Skeletal muscle tissue (tissue), 4 donors: ENCODE measurements around the gene SURF4. TPM values are rescaled to one million over a fixed set of nuclear protein-coding genes. Genes with fewer than 3 reads are reported as not detected.

Experiments
- H3K27ac ChIP-seq: one replicate; pipeline ENCODE4 v1.7.0; 2013; ENCODE audit warnings: mild to moderate bottlenecking, low read depth, low read length, inconsistent platforms
- H3K27me3 ChIP-seq, 3 donors: one replicate each; pipeline ENCODE4 v1.7.0; 2013; ENCODE audit warnings: low read length in 3 of 3; ENCODE audit not compliant: control insufficient read depth in 3 of 3, insufficient read depth in 3 of 3
- H3K36me3 ChIP-seq, 3 donors: one replicate each; pipeline ENCODE4 v1.7.0; 2013; ENCODE audit warnings: low read length in 3 of 3; ENCODE audit not compliant: control insufficient read depth in 3 of 3, insufficient read depth in 3 of 3
- H3K4me1 ChIP-seq, 3 donors: one replicate each; pipeline ENCODE4 v1.7.0; 2013; ENCODE audit warnings: low read length in 3 of 3, mild to moderate bottlenecking in 3 of 3; ENCODE audit not compliant: control insufficient read depth in 3 of 3, insufficient read depth in 3 of 3
- H3K4me3 ChIP-seq, 3 donors: one replicate each; pipeline ENCODE4 v1.7.0; 2013; ENCODE audit warnings: low read length in 3 of 3
- H3K9ac ChIP-seq, 3 donors: one replicate each; pipeline ENCODE4 v1.7.0; 2013; ENCODE audit warnings: low read length in 3 of 3, mild to moderate bottlenecking in 3 of 3, moderate library complexity in 2 of 3, low read depth in 1 of 3
- H3K9me3 ChIP-seq, 3 donors: one replicate each; pipeline ENCODE4 v1.7.0; 2013; ENCODE audit warnings: low read length in 3 of 3; ENCODE audit not compliant: control insufficient read depth in 3 of 3
- total RNA-seq: library from RNA; depleted of rRNA; stranded (reverse); fragments of >200 nt; gene quantifications from one replicate; pipeline ENCODE4 v1.2.3, GENCODE V29; 2014
- donor health status: Osteomylitis.

SURF4 gene
- total RNA-seq, 1 donor from 2014 or later, result 166 TPM

DNA sequence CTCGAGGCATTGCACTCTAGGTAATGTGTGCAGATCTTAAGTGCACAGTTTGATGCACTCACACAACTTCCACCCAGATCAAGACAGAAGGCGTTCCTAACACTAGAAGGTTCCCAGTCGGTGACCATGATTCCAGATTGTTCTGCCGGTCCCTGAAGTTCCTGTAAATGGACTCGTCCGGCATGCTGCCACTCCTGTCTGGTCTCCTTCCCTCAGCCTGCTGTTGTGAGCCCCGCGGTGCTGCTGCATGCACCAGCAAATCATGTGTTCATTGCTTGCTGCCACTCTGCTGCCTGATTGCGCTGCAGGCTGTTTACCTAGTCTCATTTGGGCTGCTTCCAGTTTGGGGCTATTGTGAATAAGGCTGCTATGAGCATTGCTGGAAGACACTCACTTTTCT, 11.8 kb upstream of the SURF4 start:
- Histone ChIP-seq H3K36me3 (no peaks in the 10 kb centered on the region), H3K9me3 (no peaks in the 10 kb centered on the region), H3K4me1 (no peaks in the 10 kb centered on the region), H3K4me3 (no peak overlapping the region), H3K27me3 (peaks cover 8 to 14% (median 13%) of the 10 kb centered on the region in 3 donors), H3K9ac (no peak overlapping the region), H3K27ac (no peak overlapping the region)

DNA sequence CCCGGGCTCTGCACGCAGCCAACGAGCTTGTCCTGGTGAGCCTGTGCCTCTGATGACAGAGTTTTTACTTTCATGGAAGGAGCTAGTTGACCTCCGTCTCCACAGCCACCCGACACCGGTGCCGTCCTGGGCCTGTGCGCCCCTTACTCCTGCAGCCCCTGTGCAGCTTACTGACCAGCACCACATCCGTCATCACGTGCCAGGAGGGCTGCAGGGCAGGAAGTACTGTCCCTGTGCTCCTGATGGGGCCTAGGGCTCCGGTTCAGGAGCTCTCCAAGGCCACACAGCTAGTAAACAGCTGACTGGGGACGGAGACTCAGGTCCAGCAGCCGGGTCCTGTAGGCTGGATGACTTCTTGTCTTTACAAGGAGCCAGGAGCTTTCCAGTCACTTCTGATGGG, 10.5 kb upstream of the SURF4 start:
- Histone ChIP-seq H3K4me1 (no peaks in the 10 kb centered on the region), H3K36me3 (no peaks in the 10 kb centered on the region)

DNA sequence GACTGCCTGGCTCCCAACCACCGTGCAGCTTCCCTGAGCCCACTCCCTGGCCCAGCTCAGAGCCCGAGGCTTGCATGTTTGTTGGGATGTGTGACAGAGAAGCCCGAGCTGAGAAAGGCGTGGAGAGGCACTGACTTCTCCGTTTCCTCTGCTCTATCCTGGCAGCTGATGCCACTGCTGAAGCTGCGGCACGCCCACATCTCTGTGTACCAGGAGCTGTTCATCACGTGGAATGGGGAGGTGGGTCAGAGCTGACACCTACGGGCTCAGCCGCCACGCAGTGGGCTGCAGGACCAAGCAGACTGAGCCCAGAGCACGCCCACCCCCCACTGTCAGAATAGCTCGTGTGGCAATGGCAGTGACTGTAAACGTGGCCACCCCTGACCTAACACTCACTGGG, 9.6 kb upstream of the SURF4 start:
- H3K4me1 ChIP-seq, result no peaks in the 10 kb centered on the region
- no peak overlapping the region for H3K27ac ChIP-seq
- no peaks in the 10 kb centered on the region for H3K36me3 ChIP-seq
- H3K4me3 ChIP-seq, result no peak overlapping the region
- H3K27me3 ChIP-seq, result peaks cover 8 to 10% (median 8%) of the 10 kb centered on the region in 3 donors
- H3K9me3 ChIP-seq, result no peaks in the 10 kb centered on the region
- H3K9ac ChIP-seq, result no peak overlapping the region

More for the DNA sequence above, 10.5 kb upstream of the SURF4 start:
- Histone ChIP-seq H3K27me3 (peaks cover 8 to 14% (median 13%) of the 10 kb centered on the region in 3 donors), H3K9ac (no peak overlapping the region), H3K9me3 (no peaks in the 10 kb centered on the region), H3K4me3 (no peak overlapping the region), H3K27ac (no peak overlapping the region)

DNA sequence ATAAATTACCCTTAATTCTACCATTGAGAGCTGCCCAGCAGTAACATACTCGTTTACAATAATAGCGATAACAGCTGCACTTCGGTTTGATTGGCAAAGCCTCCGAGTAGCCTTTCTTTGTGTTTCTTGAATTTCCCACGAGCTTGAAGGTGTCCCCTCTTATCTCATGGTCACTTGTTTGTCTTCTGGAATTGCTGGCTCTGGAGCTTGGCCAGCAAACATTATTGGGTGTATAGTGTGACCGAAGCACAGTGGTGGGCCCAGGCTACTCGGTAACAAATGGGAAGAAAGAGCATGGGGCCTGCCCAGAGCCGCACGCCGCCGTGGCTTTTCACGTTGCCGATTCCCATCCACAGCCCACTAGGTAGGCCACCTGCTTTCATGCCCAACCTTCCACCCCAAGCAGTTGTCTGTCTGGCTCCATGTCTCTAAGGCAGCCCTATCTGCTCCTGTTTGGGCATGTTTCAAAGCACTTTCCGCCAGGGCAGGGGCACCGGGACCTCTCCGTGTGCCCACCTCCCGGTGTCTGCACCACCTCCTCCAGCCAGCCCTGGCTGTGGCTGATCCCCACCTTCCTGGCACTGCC, 9.0 kb upstream of the SURF4 start:
- no peaks in the 10 kb centered on the region for H3K36me3 ChIP-seq
- H3K9me3 ChIP-seq, result no peaks in the 10 kb centered on the region
- H3K27me3 ChIP-seq, result peaks cover 1 to 7% (median 4%) of the 10 kb centered on the region in 3 donors
- no peaks in the 10 kb centered on the region for H3K4me1 ChIP-seq
- H3K4me3 ChIP-seq, result no peak overlapping the region
- H3K9ac ChIP-seq, result no peak overlapping the region
- no peak overlapping the region for H3K27ac ChIP-seq

DNA sequence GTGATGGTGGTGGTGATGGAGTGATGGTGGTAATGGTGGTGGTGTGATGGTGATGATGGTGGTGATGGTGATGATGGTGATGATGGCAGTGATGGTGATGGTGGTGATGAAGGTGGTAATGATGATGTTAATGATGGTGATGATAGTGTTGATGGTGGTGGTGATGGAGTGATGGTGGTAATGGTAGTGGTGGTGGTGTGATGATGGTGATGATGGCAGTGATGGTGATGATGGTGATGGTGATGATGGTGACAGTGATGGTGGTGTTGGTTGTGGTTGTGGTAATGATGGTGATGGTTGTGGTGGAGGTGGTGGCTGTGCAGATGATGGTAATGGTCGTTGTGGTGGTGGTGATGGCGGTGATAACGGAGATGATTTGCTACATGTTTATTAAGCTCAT, 7.6 kb upstream of the SURF4 start:
- no peak overlapping the region for H3K9ac ChIP-seq
- H3K9me3 ChIP-seq, result no peaks in the 10 kb centered on the region
- no peaks in the 10 kb centered on the region for H3K4me1 ChIP-seq
- H3K4me3 ChIP-seq, result no peak overlapping the region
- H3K36me3 ChIP-seq, result no peaks in the 10 kb centered on the region
- no peaks in the 10 kb centered on the region for H3K27me3 ChIP-seq
- H3K27ac ChIP-seq, result no peak overlapping the region

DNA sequence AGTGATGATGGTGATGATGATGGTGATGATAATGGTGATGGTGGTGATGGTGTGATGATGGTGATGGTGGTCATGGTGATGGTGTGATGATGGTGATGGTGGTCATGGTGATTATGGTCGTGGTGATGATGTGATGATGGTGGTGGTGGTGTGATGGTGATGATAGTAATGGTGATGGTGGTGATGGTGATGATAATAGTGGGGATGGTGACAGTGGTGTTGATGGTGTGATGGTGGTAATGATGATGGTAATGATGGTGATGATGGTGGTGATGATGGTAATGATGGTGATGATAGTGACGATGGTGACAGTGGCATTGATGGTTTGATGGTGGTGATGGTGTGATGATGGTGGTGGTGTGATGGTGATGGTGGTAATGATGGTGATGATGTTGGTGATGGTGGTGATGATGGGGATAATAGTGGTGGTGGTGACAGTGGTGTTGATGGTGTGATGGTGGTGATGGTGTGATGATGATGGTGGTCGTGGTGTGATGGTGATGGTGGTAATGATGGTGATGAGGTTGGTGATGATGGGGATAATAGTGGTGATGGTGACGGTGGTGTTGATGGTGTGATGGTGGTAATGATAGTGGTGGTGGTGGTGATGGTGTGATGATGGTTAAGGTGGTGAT, 6.8 kb upstream of the SURF4 start:
- H3K9ac ChIP-seq, result no peak overlapping the region
- H3K9me3 ChIP-seq, result no peaks in the 10 kb centered on the region
- H3K4me1 ChIP-seq, result no peaks in the 10 kb centered on the region
- H3K4me3 ChIP-seq, result no peak overlapping the region
- H3K27ac ChIP-seq, result no peak overlapping the region
- H3K27me3 ChIP-seq, result no peaks in the 10 kb centered on the region
- no peaks in the 10 kb centered on the region for H3K36me3 ChIP-seq

DNA sequence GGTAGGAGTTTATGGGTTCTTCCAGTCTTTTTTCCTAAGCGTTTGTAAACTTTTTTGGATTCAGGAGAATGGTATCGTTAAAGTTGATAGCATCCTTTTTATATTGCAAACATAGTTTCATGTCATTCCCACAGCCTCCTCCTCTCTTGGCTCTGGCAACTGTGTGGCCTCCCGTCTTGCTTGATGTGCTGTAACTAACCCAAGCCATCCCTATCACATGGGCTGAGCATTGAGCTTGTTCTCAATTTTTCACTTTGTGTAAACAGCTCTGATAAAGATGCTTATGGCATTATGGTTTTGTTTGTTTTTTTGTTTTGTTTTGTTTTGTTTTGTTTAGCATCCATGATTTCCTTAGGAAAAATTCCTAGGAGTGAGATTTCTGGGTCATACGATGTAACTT, 4.9 kb upstream of the SURF4 start:
- Histone ChIP-seq H3K4me1 (peaks cover 0 to 9% (median 5%) of the 10 kb centered on the region in 3 donors), H3K4me3 (no peak overlapping the region), H3K36me3 (no peaks in the 10 kb centered on the region), H3K9ac (no peak overlapping the region), H3K27ac (no peak overlapping the region), H3K27me3 (no peaks in the 10 kb centered on the region), H3K9me3 (no peaks in the 10 kb centered on the region)

DNA sequence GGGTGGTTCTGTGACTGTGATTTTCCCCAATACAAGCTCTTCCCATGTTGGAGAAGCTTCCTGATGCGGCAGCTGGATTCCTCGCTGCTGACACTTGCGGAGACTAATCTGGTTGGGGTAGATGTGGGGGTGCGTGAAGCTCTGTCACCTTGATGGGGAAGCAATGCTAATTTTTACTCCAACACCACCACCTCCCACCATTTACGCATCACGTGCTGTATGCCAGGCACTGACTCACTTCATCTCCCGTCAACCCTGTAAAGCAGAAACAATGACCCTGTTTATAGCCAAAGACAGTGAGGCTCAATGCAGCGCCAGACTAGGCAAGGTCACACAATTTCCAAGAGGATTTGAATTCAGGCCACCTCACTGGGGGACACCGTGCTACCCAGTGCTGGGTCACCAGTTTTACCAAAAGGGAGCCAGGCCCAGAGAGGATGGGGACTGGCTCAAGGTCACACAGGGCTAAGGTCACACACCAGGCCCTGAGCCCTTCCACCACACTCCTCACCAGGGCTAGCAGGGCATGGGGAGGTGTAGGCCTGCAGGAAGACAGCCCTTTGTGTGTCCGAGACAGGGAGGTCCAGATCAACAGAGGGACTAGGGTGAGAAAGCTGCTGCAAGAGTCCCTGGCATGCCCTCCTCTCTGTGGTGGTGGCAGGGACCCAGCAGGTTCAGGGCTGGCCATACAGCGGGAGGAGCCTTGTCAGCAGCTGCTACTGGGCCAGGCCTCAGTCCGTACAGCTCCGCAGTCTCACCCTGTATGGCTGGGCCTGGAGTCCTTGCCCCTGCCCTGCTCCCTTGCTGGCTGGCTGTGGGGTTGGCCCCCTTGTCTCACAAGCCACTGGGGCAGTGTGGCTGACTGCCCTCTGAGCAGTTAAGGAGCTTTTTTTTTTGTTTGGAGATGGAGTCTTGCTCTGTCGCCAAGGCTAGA, 3.6 kb upstream of the SURF4 start:
- no peak overlapping the region for H3K9ac ChIP-seq
- H3K36me3 ChIP-seq, result no peaks in the 10 kb centered on the region

DNA sequence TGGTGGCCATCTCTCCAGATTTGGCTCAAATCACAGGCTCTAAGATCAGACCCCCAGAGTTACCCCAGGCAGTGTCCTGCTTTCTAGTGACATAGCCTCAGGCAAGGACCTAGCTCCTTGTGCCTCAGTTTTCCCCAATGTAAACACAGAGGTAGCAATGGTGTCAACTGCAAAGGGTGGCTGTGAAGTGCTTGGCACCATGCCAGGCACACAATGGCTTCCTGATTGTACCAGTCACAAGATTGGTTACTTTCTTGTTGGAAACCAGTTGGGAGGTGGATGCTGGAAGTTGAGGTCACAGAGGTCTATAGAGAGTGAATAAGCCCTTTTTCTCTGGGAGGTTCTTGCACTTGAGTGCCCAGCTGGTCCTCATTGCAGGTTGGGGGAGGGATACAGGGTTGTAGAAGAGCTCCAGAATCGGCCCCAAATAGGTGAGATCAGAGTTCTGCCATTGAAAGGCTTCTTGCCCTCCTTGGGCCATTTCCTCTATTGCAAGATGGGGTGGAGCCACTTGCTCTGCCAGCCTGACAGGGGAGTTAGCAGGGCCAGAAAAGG, 2.6 kb upstream of the SURF4 start:
- Histone ChIP-seq H3K4me1 (peaks cover 8 to 17% (median 17%) of the 10 kb centered on the region in 3 donors), H3K36me3 (no peaks in the 10 kb centered on the region), H3K9me3 (no peaks in the 10 kb centered on the region), H3K4me3 (no peak overlapping the region), H3K9ac (no peak overlapping the region), H3K27me3 (no peaks in the 10 kb centered on the region), H3K27ac (no peak overlapping the region)

More for the DNA sequence above, 3.6 kb upstream of the SURF4 start:
- Histone ChIP-seq H3K27ac (no peak overlapping the region), H3K4me3 (no peak overlapping the region), H3K27me3 (no peaks in the 10 kb centered on the region), H3K9me3 (no peaks in the 10 kb centered on the region), H3K4me1 (peaks cover 4 to 17% (median 14%) of the 10 kb centered on the region in 3 donors)
